CD4-positive, alpha-beta T cell treated with Interleukin-4 for 4 hours (primary cell): Measurements from ENCODE around the gene DERA.
"Not testable (repeated sequence)": the region's sequence is repeated elsewhere in the genome, so short reads cannot be mapped to it uniquely, and the experiment has no call there.

Source experiments
- DNase-seq: peaks from one replicate; pipeline ENCODE4 v3.0.0-alpha.2; 2020

Gene DERA

GRCh38 chr12:15910864-15911721, at the start of gene DERA:
DERA (plus strand) TSS chr12:15911332; CDS start chr12:15911384, 52 bp downstream.
- DNase-seq, result peak; percentile 39

- DNase-seq, result no peak
Observed at GRCh38 chr12:15861404-15861803, 49.7 kb upstream of the DERA start.

DNA sequence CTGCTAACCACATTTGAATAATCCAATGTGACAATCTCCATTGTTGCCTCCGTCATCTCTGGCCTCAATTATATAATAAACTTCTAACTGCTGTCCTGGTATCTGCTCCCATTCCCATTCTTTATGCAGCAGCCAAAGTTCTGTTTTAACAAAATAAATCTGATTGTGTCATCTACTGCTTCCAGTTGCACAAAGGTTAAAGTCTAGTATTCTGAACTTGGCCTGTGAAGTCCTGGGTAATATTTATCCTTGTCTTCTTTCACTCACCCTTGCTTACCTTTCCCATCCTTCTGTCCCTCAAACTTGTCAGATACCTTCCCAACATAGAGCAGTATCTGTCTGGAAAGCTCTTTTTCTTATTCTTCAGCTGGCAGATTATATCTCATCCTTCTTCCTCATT, 48.3 kb upstream of the DERA start:
- DNase-seq, result no peak

DNA sequence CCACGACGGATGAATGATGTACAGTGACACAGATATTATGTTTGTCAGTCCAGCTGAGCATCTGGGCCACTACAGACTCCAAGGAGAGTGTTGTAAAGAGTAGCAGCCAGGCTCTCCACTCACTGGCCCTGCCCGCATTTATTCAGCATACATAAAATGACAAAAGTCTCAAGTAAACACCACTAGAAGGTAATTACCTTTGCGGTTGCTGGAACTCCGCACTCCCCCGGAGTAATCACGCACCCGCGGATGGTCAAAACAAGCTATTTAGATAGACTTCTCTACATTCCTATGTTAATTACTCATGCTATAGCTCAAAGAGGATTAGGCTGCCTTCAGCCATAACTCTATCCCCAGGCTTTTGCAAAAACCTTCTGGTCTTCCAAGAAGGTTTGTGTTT, 47.8 kb upstream of the DERA start:
- DNase-seq, result no peak

GRCh38 chr12:15863984-15864383, 47.1 kb upstream of the DERA start:
- no peak for DNase-seq

GRCh38 chr12:15868186-15868585, 42.9 kb upstream of the DERA start:
- no peak for DNase-seq

GRCh38 chr12:15873556-15873955, 37.6 kb upstream of the DERA start:
- DNase-seq, result no peak

GRCh38 chr12:15874556-15875145, 36.5 kb upstream of the DERA start:
- not testable (repeated sequence) for DNase-seq

GRCh38 chr12:15875863-15876262, 35.3 kb upstream of the DERA start:
- DNase-seq, result no peak

DNA sequence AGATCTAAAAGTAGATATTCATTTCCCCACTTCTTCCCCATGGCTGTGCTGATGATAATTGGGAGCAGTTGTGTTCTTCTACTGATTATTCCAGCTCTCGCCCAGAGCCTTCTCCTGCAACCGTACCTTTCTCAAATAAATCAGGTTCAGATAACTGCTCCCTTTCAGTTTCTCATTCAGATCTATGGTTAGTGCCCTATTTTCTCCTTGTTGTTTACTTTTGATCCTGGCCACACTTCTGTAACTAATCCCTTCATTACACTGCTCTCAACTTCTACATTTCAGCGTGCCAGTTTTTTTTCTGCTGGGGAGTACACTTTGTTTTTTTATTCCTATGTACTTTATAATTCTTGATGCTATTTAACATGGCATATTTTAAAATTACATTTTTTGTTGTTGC, 31.7 kb upstream of the DERA start:
- DNase-seq, result no peak

- no peak for DNase-seq
Observed at GRCh38 chr12:15880721-15881120, 30.4 kb upstream of the DERA start.

GRCh38 chr12:15882118-15882971, 28.8 kb upstream of the DERA start, which contains the start of gene STRAP:
STRAP (plus strand) TSS chr12:15882387; CDS start chr12:15882708, 321 bp downstream.
- DNase-seq, result peak; percentile 96

- DNase-seq, result no peak
Observed at GRCh38 chr12:15883536-15883935, 27.6 kb upstream of the DERA start.

DNA sequence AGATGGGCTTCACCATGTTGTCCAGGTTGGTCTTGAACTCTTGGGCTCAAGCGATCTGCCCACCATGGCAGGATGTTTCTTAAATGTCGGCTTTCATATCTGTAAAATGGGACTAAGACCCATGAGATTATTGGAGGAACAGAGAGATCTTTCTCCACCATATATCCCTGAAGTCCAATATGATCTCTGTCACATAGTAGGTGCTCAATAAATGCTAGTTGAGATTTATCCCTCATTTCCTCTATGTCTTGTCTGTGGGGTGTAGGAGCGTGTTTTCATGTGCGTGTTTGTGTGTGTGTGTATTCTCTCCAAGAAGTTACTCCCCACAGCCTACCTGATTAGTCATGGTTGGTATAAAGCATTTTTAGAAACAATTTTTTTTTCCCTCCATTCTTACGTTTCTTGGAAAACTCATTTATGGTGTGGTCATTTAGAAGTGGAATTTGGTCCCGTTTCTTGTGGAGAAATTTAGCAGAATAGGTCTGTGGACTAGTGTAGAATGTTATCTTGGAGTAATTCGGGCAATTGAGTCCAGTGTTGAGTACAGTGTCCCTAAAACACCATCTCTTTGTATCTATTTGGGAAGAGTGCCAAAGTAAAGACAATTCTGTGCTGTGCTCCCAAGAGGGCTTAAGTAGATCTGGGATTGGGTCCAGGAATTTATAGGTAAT, 24.6 kb upstream of the DERA start:
- no peak for DNase-seq

DNA sequence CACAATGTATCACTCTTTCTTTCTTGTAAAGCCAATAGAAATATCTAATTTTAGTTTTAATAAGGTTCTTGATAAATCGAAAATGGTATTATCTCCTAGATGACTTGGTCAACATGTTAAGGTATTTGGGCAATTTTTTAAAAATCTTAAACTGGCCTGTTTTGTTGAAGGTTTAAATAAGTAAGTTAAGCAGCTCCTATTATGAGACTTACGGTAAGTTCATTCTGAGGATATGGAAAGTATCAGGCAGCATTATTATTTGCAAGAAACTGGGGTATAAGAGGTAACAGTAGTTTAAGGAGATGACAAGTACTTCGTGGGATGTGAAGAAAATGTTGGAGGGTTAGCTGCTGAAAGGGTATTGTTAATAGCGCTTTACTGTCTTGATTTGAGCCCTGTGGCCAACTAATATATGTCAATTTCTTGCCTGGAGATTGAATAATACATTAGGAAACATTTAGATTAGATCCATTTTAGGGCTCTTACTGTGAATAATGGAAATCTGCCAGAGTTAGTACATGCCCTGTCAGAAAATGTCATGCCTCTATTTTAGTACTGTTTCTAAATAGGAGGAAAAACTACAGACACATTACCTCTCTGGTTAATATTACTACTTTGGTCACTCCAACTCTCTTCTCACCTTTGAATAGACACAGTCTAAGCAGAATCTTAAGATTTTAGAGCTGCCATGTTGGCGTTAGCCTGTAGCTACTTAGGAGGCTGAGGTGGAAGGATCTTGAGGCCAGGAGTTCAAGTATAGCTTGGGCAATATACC, 23.9 kb upstream of the DERA start:
- no peak for DNase-seq

- no peak for DNase-seq
Observed at GRCh38 chr12:15892645-15893259, 18.4 kb upstream of the DERA start.

- DNase-seq, result no peak
Observed at GRCh38 chr12:15893260-15893659, 17.9 kb upstream of the DERA start.

DNA sequence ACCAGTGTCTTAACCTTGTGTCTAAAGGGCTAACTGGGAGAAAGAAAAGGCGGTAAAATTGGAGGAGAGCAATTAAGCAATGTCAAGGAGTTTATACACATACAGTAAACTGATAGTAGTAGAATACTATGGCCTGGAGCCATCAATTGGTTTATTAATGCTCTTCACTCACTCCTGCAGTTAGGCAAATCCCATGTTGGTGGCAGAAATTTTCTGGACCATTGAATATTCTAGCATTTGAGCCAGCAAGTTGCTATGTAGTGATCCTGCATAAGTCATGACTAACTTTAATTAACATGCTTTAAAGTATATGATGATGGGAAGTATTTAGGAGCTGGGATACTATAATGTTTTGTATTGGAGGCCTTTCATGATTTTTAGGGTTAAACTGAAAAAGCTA, 14.3 kb upstream of the DERA start:
- no peak for DNase-seq

- no peak for DNase-seq
Observed at GRCh38 chr12:15897433-15897832, 13.7 kb upstream of the DERA start.

DNA sequence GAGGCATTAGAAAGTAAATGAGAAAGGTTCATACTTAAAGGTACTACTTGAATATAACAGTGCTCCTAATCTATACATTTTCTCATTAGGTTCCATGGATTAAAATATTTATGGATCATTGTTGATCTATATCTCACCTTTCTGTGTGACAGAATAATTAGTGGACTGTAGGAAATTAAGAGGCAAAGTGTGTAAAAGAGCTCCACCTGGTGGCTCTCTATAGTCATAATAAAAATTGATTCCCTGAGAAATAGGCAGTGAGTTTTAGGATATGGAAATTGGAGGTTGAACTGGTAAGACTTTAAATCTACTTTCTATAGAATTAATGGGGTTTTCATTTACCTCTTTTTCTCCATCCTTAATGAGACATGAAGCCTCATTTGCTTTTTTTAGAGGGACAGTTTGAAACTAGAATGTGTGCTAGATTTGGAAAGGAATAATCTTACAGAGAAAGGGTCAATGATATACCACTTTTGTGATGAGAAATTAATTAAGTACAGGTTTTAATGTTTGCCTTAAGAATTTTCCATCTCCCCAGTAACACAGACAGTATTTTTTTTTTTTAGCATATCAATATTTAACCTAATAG, 11.8 kb upstream of the DERA start:
- peak; percentile 54 for DNase-seq

- no peak for DNase-seq
Observed at GRCh38 chr12:15904378-15904920, 6.7 kb upstream of the DERA start.
